ENCODE measurements around the gene MARK3. TPM values are rescaled to one million over a fixed set of nuclear protein-coding genes. Genes with fewer than 3 reads are reported as not detected.

MARK3 gene
- total RNA-seq, 1 donor from 2014 or later: 74.9 TPM

DNA sequence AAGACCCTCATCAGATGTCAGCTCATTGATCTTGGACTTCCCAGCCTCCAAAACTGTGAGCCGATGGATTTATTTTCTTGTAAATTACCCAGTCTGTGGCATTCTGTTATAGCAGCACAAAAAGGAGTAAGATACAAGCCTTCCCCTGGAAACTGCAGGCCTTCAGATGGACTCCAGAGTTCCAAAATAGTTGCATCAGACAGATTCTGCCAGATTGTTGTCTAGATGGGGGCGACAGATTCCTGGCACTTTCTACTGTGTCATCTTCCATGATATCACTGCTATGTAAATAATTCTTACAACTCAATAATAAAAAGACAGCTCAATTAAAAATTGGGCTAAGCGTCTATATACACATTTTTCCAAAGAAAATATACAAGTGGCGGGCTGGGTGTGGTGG lies 17.2 kb upstream of the MARK3 start:
- DNase-seq: no peak

DNA sequence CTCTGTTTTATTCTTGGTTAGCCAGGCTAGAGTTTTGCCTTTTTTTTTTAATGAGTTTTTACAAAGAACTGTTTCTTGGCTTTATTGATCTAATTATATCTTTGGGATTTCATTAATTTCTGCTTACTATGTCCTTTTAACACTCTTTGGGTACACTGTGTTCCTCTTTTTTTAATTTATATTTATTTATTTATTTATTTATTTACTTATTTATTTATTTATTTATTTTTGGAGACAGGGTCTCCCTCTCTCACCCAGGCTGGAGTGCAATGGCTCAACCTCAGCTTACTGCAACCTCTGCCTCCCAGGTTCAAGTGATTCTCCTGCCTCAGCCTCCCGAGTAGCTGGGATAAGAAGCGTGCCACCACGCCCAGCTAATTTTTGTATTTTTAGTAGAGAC lies 15.1 kb upstream of the MARK3 start:
- no peak for DNase-seq

DNA sequence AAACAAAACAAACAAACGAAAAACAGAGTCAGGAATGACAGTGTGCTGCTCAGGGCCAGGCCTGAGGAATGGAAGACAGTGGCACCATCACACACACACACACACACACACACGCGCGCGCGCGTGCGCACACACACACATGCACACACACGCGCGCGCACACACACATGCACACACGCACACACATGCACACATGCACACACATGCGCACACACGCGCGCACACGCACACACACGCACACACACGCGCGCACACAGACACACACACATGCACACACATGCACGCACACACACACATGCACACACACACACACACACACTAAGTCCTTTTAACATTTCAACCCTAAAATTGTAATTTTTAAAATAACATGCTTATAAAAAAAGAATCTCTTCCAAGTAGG lies 13.2 kb upstream of the MARK3 start:
- no peak for DNase-seq

DNA sequence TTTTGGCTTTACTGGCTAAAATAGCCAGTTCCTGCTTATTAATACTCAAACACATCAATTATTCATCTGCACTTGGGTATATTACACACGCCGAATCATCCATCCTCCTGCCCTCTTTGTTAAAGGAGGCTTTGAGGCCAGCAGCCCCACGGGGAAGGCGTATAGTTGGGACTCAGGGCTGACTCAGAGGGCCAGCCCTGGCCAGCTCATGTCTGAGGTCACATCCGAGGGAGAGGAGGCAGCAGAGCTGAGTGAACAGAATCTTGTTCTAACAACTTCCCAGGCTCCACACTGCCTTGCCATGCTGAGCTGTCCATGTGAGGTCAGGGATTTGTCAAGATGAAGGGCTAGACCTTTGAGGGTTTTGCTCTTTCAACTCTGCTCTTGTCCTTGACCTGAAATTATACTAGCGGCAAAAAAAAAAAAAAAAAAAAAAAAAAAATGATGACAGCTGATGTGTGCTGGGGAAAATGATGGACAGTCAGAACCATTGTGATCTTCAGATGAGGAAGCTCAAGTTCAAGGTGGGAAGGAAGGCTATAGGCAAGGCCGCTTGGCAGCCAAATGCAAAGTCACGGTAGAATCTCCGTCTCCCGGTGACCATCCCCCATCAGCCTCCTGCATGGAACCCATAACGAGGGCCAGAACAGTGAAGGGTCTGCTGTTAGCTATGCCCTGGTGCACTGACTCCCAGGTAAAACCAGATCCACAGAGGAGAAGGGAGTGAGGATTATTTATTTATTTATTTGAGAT lies 12.5 kb upstream of the MARK3 start:
- DNase-seq: peak; percentile 92

DNA sequence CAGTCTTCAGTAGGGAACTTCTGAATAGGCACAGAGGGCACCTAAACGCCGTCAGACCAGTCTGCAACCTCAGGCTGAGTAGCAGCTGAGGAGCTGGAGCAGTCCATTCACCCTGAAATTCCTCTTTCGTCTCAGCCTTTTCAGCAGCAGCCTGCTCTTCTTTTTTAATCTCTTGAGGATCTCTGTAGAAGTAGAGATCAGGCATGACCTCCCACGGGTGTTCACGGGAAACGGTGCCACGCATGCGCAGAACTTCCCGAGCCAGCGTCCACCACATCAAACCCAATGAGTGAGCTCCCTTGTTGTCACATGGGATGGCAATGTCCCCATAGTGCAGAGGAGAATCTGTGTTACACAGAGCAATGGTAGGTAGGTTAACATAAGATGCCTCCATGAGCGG lies 11.1 kb upstream of the MARK3 start:
- DNase-seq: no peak

DNA sequence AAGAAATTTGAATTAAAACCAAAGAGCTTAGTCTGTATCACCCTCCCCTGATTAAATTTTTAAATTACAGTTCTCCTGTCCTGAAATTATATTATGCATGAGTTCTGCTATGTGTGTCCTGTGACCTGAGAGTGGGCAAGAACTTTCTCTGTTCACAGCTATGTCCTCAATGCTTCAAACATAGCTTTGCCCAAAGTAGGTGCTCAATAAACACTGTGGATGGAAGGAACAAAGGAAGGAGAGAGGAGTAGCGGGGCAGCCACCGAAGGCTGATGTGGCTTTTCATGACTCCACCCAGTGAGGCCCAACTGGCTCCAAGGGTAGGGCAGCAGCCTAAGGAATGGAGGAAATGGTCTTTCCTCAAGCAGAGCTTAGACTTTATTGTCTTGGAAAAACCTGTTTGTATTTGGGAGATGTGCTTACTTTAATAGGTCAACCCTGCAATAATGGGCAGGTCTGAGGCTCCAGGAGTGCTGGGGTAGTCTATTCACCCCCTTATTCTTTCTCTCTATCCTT lies 7.6 kb upstream of the MARK3 start:
- DNase-seq: no peak

DNA sequence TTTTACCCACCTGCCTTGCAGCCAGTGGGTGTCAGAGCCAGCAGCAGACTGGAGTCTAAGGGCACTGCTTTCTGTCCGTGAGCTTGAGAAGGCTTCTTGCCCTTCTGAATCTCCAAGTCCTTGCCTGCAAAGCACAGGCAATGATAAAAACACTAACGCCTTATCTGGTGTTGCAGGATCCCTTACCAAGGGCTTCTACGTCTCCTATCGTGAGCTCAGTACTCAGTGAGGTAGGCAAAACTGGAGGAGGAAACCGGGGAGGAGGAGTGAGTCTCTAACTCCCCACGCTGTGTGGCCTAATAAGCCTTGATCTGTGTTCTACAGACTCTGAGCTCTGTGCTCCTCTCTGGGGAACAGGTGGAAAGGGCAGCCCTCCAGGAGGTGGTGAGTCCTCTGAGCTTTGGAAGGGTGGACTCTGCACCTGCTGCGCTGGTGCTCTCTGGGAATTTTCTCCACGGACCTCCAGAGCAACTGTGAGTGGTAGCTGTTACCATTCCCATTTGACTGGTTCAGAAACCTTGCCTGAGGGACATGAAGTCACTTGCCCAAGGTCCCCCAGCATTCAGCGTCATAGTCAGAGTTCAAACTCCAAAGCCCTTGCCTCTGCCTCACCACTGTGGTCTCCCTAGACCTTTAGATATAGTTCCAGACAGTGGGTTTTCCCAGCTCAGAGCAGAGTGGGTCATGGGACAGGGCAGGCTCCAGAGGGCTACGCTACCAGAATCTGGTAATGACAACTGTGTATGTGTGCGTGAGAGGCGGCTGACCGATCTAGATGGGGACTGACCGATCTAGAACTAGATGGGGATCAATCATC lies 7.0 kb upstream of the MARK3 start:
- no peak for DNase-seq

DNA sequence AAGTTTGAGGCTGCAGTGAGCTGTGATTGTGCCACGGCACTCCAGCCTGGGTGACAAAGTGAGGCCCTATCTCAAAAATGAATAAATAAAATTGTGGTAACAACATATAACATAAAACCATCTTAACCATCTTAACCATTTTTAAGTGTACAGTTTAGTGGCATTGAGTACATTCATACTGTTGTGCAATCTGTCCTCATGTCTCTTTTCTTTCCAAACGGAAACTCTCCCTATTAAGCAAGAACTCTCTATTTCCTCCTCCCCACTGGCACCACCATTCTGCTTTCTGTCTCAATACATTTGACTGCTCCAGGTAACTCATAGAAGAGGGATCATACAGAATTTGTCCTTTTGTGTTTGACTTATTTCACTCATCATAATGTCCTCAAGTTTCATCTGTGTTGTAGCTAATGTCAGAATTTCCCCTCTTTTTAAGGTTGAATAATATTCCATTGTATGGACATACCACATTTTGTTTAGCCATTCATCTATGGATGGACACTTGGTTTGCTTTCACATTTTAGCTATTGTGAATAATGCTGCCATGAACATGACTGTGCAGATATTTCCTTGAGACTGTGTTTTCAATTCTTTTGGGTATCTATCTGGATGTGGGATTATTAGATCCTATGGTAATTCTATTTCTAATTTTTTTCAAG lies 4.4 kb upstream of the MARK3 start:
- no peak for DNase-seq

DNA sequence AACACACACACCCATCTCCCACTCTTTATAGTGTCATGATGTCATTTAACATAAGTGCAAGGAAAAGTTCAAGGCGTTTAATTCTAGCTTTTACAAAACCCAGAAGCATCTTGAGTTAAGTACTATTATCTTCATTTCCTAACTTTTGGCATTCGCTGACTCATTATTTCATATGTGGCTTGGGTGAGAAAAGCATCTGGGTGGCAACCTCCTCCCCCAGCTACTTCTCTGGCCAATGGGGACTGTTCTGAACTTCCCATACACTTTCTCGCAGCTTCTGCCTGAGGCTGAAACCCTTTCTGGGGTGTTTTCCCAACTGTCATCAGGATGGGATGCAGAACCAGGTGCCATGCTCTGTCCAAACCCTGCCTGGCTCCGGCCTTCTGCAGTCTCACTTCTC lies 2.8 kb upstream of the MARK3 start:
- no peak for DNase-seq

DNA sequence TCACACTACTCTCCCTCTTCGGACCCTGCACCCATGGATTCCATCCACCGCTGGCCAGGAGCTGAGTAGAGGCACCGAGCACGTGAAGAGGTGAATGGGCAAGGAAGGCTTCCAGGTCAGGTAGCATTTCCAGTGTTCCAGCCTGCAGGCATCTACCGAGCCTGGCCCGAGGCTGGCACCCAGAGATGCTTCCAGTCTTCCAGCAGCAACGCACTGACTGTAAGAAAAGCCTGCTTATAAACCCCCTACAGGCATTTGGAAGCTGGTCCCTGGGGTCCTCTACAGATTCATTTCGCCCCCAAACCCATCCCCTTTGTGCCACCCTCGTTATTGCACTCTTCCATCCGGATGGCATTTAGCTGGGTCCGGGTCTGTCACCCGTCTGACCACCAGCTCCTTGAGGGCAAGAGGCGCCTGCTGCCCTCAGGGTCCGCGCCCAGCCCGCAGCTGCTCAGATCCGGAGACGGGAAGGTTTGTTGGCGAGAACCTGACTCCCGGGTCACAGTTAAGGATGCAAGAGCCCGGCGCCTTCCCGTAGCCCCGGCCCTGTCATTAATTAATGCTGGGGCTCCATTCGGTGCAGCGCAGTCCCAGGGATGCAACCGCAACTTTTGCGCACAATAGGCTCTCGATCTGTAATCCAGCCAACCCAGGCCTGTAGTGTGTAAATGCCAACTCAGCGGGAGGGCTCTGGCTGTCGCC lies 614 bp upstream of the MARK3 start:
- DNase-seq: no peak

DNA sequence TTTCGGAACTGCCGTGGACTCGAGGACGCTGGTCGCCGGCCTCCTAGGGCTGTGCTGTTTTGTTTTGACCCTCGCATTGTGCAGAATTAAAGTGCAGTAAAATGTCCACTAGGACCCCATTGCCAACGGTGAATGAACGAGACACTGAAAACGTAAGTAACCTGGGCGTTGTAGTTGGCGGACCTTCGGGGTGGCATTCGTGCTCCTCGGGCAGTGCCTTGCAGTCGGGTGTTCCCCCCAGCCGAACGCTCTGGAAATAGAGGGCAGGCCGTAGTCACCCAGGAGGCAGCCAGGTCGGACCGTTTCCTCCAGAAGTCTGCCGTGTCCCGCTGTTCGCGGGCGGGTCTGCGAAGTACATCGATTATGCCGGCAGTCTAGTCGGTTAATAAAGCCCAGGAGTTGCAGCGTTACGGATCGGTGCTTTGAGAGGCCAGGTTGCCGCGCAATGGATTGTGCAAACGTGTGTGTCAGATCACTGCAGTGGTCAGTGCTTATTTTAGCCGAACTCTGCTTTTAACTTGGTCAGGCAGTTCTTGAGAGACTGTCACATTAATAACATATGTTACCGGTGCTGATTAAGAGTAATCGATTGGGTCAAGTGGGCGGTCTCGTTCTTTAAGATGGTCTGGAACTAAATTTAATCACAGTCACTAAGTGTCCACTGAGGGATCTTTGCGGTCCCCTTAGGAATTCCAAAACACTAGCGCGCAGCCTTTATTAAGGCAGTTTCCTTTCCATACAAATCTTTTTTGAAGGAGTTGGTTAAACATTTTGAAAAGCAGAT lies 906 bp downstream of the MARK3 start:
- peak; percentile 42 for DNase-seq

DNA sequence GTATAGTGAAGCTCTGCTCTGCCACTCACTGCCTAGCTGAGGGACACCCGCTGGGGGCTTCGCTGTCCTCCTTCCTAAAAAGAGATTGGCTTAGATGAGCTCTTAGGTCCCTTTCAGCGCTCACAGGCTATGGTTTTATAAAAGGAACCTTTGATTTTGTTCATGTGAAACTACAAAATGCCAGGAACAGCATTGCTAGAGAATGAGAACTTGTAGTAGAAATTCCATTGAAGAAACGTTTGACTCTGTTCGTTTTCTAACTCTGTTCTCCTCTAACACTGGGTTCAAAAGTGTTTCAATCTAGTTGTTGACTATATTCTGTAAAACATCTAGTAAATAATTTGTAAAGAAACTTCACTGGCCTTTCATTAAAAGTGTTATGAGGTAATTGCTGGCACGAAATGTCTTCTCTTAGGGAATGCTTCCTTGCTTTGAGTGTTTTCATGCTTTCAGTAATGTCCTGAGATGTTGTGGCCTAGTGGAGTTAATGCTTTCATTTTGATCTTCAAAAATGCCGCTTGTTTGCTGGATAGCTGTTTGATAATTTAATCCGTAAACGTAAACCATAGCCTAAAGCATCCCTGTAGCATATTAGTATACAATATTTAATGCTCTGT lies 1.6 kb downstream of the MARK3 start:
- peak; percentile 42 for DNase-seq

DNA sequence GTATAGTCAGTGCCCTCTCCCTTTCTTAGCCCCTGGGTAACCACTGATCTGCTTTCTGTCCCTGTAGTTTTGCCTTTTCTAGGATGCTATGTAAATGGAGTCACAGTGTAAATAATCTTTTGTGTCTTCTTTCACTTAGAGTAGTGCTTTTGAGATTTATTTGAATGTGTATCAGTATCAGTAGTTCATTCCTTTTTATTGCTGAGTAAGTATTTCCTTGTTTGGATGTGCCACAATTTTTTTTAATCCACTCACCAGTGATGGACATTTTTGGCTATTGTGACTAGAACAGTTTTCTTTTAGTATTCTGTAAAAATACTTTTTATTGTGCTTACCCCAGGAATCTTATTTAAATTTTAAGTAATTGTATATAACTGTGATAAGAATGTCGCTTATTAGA lies 3.4 kb downstream of the MARK3 start:
- DNase-seq: no peak

DNA sequence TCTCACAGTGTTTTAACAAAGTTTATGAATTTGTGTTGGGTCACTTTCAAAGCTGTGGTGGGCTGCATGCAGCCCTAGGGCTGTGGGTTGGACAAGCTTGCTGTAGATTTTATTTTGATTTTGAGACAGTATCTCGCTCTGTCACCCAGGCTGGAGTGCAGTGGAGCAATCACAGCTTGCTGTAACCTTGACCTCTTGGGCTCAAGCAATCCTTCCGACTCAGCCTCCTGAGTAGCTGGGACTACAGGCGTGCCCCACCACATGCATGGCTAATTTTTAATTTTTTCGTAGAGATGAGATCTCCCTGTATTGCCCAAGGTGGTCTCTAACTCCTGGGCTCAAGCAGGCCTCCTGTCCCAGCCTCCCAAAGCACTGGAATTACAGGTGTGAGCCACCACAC lies 5.4 kb downstream of the MARK3 start:
- DNase-seq: no peak

DNA sequence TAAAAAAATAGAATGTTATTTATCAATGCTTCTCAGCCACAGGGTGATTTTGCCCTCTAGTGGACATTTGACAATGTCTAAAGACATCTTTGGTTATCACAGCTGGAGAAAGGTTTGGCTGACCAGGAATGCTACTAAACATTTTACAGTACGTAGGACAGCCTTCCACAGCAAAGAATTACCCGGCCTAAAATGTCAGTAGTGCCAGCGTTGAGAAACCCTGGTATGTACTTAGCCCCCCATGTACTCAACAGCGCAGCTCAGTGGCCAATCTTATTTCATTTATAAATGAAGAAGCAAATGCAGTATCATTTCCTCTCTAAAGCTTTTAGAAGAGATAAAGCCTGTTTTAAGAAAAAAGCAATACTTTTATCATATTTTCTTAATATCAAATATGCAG lies 5.8 kb downstream of the MARK3 start:
- DNase-seq: peak; percentile 76

DNA sequence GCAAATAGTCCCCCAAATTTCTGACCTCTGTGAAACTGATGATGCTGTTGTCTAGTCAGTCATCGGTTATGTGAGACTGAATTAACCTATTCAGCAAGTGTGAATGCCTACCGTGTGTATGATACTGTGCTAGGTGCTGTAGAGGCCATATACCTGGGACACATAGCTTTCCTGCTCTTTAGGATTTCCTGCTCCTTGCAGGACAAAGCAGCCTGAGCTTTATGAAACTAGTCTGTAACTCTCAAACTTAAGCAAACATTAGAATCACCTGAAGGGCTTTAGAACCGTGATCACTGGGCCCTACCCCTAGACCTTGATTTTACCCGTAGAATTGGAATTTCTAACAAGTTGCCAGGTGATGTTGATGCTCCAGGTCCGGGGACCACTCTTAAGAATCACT lies 6.9 kb downstream of the MARK3 start:
- DNase-seq: no peak

DNA sequence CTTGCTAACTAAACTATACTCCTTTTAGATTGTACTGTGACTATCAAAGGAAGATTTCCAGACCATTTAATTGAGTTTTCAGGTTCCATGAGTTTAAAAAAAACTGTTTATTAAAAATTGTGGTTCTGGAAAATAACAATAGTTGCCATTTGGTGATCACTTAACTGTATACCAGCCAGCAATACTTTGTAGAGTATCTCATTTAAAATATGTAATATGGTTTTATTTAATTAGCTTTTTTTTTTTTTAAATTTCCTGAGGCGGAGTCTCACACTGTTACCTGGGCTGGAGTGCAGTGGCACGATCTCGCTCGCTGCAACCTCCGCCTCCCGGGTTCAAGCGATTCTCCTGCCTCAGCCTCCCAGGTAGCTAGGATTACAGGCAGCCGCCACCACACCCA lies 7.4 kb downstream of the MARK3 start:
- no peak for DNase-seq

DNA sequence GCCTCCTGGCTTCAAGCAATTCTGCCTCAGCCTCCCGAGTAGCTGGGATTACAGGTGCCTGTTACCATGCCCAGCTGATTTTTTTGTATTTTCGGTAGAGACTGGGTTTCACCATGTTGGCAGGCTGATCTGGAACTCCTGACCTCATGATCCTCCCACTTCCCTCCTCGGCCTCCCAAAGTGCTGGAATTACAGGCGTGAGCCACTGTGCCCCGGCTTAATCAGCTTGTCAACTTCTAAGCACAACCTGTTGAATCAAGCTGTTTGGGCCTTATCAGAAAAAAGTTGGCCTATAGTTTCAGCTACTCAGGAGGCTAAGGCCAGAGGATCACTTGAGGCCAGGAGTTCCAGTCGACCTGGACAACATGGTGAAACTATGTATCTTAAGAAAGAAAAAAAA lies 7.9 kb downstream of the MARK3 start:
- DNase-seq: peak; percentile 32

DNA sequence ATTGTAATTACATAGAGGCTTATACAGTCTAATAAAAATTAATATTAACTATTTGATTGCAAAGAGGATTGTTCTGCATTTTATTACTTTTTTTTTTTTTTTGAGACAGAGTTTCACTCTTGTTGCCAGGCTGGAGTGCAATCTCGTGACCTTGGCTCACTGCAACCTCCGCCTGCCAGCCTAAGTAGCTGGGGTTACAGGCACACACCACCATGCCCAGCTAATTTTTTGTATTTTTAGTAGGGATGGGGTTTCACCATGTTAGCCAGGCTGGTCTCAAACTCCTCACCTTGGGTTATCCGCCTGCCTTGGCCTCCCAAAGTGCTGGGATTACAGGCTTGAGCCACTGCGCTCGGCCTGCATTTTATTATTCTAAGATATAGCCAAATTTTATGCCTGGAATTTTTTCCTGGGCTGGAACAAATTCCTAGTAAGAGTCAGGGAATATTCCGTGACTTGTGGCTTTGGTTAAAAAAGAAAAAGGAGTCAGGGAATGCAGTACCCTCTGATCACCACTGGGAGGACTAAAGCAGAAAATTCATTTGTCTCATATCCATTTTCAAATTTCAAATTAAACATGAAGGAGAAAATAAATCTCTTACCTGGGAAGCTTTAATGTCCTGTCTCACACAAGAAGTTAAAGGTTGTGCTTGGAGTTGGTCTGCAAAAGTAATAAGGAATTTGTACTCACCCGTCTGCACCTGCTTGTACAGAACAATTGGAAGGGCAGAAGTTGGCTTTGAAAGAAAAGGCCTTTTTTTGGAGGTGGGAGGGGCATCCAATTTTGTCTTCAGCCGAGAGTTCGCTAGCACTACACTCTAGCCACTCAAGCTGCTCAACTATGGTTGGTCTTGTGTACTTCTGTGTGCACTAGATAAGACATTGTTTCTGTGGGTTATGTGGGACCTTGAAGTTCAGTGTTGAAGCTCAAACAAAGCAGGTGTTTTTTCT lies 8.7 kb downstream of the MARK3 start:
- DNase-seq: peak; percentile 59

DNA sequence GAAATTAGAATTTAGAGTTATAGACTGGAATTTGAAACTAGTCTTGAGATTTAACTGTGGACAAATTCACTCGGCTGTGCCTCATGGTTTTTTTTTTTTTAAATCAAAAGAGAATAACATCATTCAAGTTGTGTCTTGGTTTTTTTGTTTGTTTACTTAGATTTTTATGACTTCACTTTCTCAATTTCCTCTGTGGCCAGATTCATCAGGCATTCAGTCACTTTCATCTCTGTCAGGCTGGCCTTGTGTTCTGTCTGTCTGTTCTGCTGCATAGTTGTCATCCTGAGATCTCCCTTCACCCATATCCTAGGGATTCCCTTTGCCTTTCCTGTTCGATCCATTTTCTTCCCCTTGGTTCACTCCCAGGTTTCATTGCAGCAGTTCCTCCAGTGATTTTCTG lies 10.0 kb downstream of the MARK3 start:
- DNase-seq: peak; percentile 20
